ENCODE measurements around the gene MKRN1. TPM values are rescaled to one million over a fixed set of nuclear protein-coding genes. Genes with fewer than 3 reads are reported as not detected.

MKRN1 gene
- polyA plus RNA-seq, 1 donor (not counting 4 experiments of a cell fraction or from before 2014, with no cell fraction given): 52.9 TPM

DNA sequence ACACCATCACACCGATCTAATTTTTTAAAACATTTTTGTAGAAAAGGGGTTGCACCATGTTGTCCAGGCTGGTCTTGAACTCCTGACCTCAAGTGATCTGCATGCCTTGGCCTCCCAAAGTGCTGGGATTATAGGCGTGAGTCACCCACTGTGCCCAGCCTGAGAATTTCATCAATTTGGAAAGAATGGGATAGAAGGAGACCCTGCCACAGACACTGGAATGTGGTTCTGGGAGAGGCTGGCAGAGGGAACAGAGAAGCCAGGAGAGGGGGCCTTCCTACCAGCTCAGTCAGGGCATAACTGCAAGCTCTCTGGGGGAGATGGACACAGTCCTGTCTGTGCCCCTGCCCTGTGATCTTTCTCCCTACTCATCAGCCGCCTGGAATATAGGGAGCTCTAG, 42.1 kb upstream of the MKRN1 start:
- no peak for DNase-seq (ENCODE audit: low read depth, low spot score)
- Histone ChIP-seq H3K79me2 (ENCODE audit: control insufficient read depth, insufficient read depth, low read length) (no peaks in the 10 kb centered on the region), H3K4me1 (ENCODE audit: control insufficient read depth, extremely low read depth, insufficient read depth, low read length) (peaks cover 11% of the 10 kb centered on the region), H3K36me3 (ENCODE audit: control insufficient read depth in 2 of 2, extremely low read depth in 1 of 2, insufficient read depth in 2 of 2, low read length in 2 of 2) (no peaks in the 10 kb centered on the region), H3K9me1 (ENCODE audit: control insufficient read depth, extremely low read depth, insufficient read depth, low read length) (no peaks in the 10 kb centered on the region), H3K27me3 (ENCODE audit: control insufficient read depth, extremely low read depth, insufficient read depth, low read length) (no peaks in the 10 kb centered on the region), H4K20me1 (ENCODE audit: control insufficient read depth, extremely low read depth, insufficient read depth, low read length) (no peaks in the 10 kb centered on the region), H3K4me2 (ENCODE audit: control insufficient read depth, extremely low read depth, insufficient read depth, low read depth, low read length) (no peak overlapping the region), H3K27ac (ENCODE audit: control insufficient read depth, insufficient read depth, low read length) (no peak overlapping the region), H3K9ac (ENCODE audit: control insufficient read depth, extremely low read depth, insufficient read depth, low read length) (no peak overlapping the region), H3K9me3 (ENCODE audit: control insufficient read depth, low read depth, low read length) (no peaks in the 10 kb centered on the region), H2AFZ (ENCODE audit: control insufficient read depth, low read length) (no peak overlapping the region), H3K4me3 (ENCODE audit: control insufficient read depth in 2 of 3, extremely low read depth in 1 of 3, insufficient read depth in 2 of 3, low read depth in 1 of 3, low read length in 3 of 3) (no peak overlapping the region)
- dilution Hi-C loops (cut with MboI; ENCODE audit: extremely low pct_ligation_motif_present, low sequenced_read_pairs): no loop called here
- FAIRE-seq: no peak
- no peak for TF ChIP-seq EZH2 (IDR thresholded peaks at IDR 0.05; ENCODE audit: low read length)
- TF ChIP-seq, protein P1, sequence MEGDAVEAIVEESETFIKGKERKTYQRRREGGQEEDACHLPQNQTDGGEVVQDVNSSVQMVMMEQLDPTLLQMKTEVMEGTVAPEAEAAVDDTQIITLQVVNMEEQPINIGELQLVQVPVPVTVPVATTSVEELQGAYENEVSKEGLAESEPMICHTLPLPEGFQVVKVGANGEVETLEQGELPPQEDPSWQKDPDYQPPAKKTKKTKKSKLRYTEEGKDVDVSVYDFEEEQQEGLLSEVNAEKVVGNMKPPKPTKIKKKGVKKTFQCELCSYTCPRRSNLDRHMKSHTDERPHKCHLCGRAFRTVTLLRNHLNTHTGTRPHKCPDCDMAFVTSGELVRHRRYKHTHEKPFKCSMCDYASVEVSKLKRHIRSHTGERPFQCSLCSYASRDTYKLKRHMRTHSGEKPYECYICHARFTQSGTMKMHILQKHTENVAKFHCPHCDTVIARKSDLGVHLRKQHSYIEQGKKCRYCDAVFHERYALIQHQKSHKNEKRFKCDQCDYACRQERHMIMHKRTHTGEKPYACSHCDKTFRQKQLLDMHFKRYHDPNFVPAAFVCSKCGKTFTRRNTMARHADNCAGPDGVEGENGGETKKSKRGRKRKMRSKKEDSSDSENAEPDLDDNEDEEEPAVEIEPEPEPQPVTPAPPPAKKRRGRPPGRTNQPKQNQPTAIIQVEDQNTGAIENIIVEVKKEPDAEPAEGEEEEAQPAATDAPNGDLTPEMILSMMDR (optimal IDR thresholded peaks at IDR 0.05 in 1 of 3, IDR thresholded peaks at IDR 0.05 in 1 of 3, conservative IDR thresholded peaks at IDR 0.05 in 1 of 3; ENCODE audit: extremely low read depth in 1 of 3, insufficient read depth in 2 of 3, low read length in 3 of 3): no peak

DNA sequence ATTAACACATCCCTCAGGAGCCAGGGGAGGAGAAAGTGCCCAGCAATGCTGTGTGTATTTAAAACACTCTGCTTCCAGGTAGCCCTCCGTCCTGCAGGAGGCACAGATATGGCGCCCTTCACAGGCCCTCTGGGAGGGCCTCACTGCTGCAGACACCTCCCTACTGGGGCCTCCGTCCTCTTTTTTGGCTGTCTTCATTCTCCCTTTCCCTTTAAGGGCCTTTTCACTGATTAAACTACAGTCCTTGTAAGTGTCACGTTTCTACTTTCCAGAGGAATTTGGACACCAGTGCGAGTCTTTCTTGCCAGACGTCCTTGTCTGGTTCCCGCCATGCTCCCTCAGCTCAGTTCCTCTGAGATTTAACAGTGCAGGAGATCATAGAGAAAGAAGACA, 39.7 kb upstream of the MKRN1 start:
- H4K20me1 ChIP-seq (ENCODE audit: control insufficient read depth, extremely low read depth, insufficient read depth, low read length): no peaks in the 10 kb centered on the region
- FAIRE-seq: no peak
- no peak overlapping the region for H3K27ac ChIP-seq (ENCODE audit: control insufficient read depth, insufficient read depth, low read length)
- no peaks in the 10 kb centered on the region for H3K4me1 ChIP-seq (ENCODE audit: control insufficient read depth, extremely low read depth, insufficient read depth, low read length)
- no peak overlapping the region for H3K4me2 ChIP-seq (ENCODE audit: control insufficient read depth, extremely low read depth, insufficient read depth, low read depth, low read length)
- no peak overlapping the region for H3K4me3 ChIP-seq (ENCODE audit: control insufficient read depth in 2 of 3, extremely low read depth in 1 of 3, insufficient read depth in 2 of 3, low read depth in 1 of 3, low read length in 3 of 3)
- DNase-seq (ENCODE audit: low read depth, low spot score): no peak
- H3K9ac ChIP-seq (ENCODE audit: control insufficient read depth, extremely low read depth, insufficient read depth, low read length): no peak overlapping the region
- dilution Hi-C loops (cut with MboI; ENCODE audit: extremely low pct_ligation_motif_present, low sequenced_read_pairs): no loop called here
- H3K9me1 ChIP-seq (ENCODE audit: control insufficient read depth, extremely low read depth, insufficient read depth, low read length): no peaks in the 10 kb centered on the region
- H3K9me3 ChIP-seq (ENCODE audit: control insufficient read depth, low read depth, low read length): no peaks in the 10 kb centered on the region
- no peaks in the 10 kb centered on the region for H3K79me2 ChIP-seq (ENCODE audit: control insufficient read depth, insufficient read depth, low read length)
- TF ChIP-seq EZH2 (IDR thresholded peaks at IDR 0.05; ENCODE audit: low read length): no peak
- TF ChIP-seq, protein P1 (optimal IDR thresholded peaks at IDR 0.05 in 1 of 3, IDR thresholded peaks at IDR 0.05 in 1 of 3, conservative IDR thresholded peaks at IDR 0.05 in 1 of 3; ENCODE audit: extremely low read depth in 1 of 3, insufficient read depth in 2 of 3, low read length in 3 of 3): no peak
- H2AFZ ChIP-seq (ENCODE audit: control insufficient read depth, low read length): no peak overlapping the region
- no peaks in the 10 kb centered on the region for H3K36me3 ChIP-seq (ENCODE audit: control insufficient read depth in 2 of 2, extremely low read depth in 1 of 2, insufficient read depth in 2 of 2, low read length in 2 of 2)
- no peaks in the 10 kb centered on the region for H3K27me3 ChIP-seq (ENCODE audit: control insufficient read depth, extremely low read depth, insufficient read depth, low read length)
